Stimulated activated memory B cell treated with anti-CD40 and anti-IgM and Interleukin-4, amounts not matched to agents 10 μg/mL and 1 μg/mL and 100 μg/mL, for 72 hours (primary cell): ENCODE measurements around the gene KIAA1586.
"Not testable (repeated sequence)": the region's sequence is repeated elsewhere in the genome, so short reads cannot be mapped to it uniquely, and the experiment has no call there.

Experiments used
- ATAC-seq: fragments of 150-1000 bp; cut with Tn5 transposase; 2 replicates; pipeline ENCODE4 v1.10.0; 2021
- H3K27ac Mint-ChIP-seq: one replicate; pipeline ENCODE4 v1.8.0; 2022; ENCODE audit warnings: mild to moderate bottlenecking, mixed read lengths
- H3K27me3 Mint-ChIP-seq: one replicate; pipeline ENCODE4 v1.8.0; 2022; ENCODE audit warnings: mixed read lengths
- H3K36me3 Mint-ChIP-seq: one replicate; pipeline ENCODE4 v1.8.0; 2022; ENCODE audit warnings: mixed read lengths
- H3K4me1 Mint-ChIP-seq: one replicate; pipeline ENCODE4 v1.8.0; 2022; ENCODE audit warnings: mixed read lengths
- H3K4me3 Mint-ChIP-seq: one replicate; pipeline ENCODE4 v1.8.0; 2022; ENCODE audit warnings: mild to moderate bottlenecking, moderate library complexity, mixed read lengths
- H3K9me3 Mint-ChIP-seq: one replicate; pipeline ENCODE4 v1.8.0; 2022; ENCODE audit warnings: mixed read lengths

The KIAA1586 gene

GRCh38 chr6:57046332-57047256 lies at the start of gene KIAA1586:
Gene KIAA1586 (plus strand): TSS chr6:57046693. CDS start chr6:57046756, 63 bp downstream.
- Mint-ChIP-seq H3K4me1 (peaks cover 29% of the 10 kb centered on the region), H3K36me3 (peaks cover 27% of the 10 kb centered on the region), H3K4me3 (peak within 1 kb of the TSS; percentile 87), H3K27ac (peak within 1 kb of the TSS; percentile 82)
- peak; percentile 98 for ATAC-seq
- not testable (repeated sequence) for H3K27me3 Mint-ChIP-seq, H3K9me3 Mint-ChIP-seq

- Mint-ChIP-seq H3K4me3 (no peak overlapping the region), H3K9me3 (peaks cover 6% of the 10 kb centered on the region), H3K27me3 (peaks cover 53% of the 10 kb centered on the region), H3K36me3 (no peaks in the 10 kb centered on the region), H3K4me1 (no peaks in the 10 kb centered on the region), H3K27ac (no peak overlapping the region)
- no peak for ATAC-seq
These were observed 47.4 kb upstream of the KIAA1586 start for GRCh38 chr6:56999049-56999448.

- H3K9me3 Mint-ChIP-seq, ATAC-seq, H3K27ac Mint-ChIP-seq, H3K36me3 Mint-ChIP-seq, H3K4me1 Mint-ChIP-seq, H3K4me3 Mint-ChIP-seq: not testable (repeated sequence)
- H3K27me3 Mint-ChIP-seq: peaks cover 50% of the 10 kb centered on the region
These were observed 46.7 kb upstream of the KIAA1586 start for GRCh38 chr6:56999748-57000147.

- ATAC-seq: no peak
- no peak overlapping the region for H3K27ac Mint-ChIP-seq
- no peaks in the 10 kb centered on the region for H3K36me3 Mint-ChIP-seq
- peaks cover 4% of the 10 kb centered on the region for H3K9me3 Mint-ChIP-seq
- no peaks in the 10 kb centered on the region for H3K4me1 Mint-ChIP-seq
- no peak overlapping the region for H3K4me3 Mint-ChIP-seq
- peaks cover 35% of the 10 kb centered on the region for H3K27me3 Mint-ChIP-seq
These were observed 44.3 kb upstream of the KIAA1586 start for GRCh38 chr6:57002197-57002596.

GRCh38 chr6:57004292-57004691 lies 42.2 kb upstream of the KIAA1586 start:
- no peak overlapping the region for H3K4me3 Mint-ChIP-seq
- no peaks in the 10 kb centered on the region for H3K9me3 Mint-ChIP-seq
- H3K4me1 Mint-ChIP-seq: no peaks in the 10 kb centered on the region
- H3K36me3 Mint-ChIP-seq: no peaks in the 10 kb centered on the region
- H3K27me3 Mint-ChIP-seq: peaks cover 18% of the 10 kb centered on the region
- no peak for ATAC-seq
- H3K27ac Mint-ChIP-seq: no peak overlapping the region

GRCh38 chr6:57006101-57006500 lies 40.4 kb upstream of the KIAA1586 start:
- no peak for ATAC-seq
- no peaks in the 10 kb centered on the region for H3K9me3 Mint-ChIP-seq

GRCh38 chr6:57008069-57008468 lies 38.4 kb upstream of the KIAA1586 start:
- H3K4me3 Mint-ChIP-seq, H3K27me3 Mint-ChIP-seq, H3K27ac Mint-ChIP-seq, ATAC-seq, H3K36me3 Mint-ChIP-seq, H3K4me1 Mint-ChIP-seq, H3K9me3 Mint-ChIP-seq: not testable (repeated sequence)

More at GRCh38 chr6:57006101-57006500, 40.4 kb upstream of the KIAA1586 start:
- Mint-ChIP-seq H3K4me1 (no peaks in the 10 kb centered on the region), H3K27me3 (peaks cover 18% of the 10 kb centered on the region), H3K27ac (no peak overlapping the region), H3K36me3 (no peaks in the 10 kb centered on the region), H3K4me3 (no peak overlapping the region)

- Mint-ChIP-seq H3K27ac (no peak overlapping the region), H3K9me3 (no peaks in the 10 kb centered on the region), H3K36me3 (no peaks in the 10 kb centered on the region), H3K4me1 (no peaks in the 10 kb centered on the region), H3K4me3 (no peak overlapping the region), H3K27me3 (no peaks in the 10 kb centered on the region)
- peak; percentile 27 for ATAC-seq
These were observed 33.0 kb upstream of the KIAA1586 start for GRCh38 chr6:57013521-57013926.

GRCh38 chr6:57017069-57017468 lies 29.4 kb upstream of the KIAA1586 start:
- H3K27me3 Mint-ChIP-seq: no peaks in the 10 kb centered on the region
- H3K27ac Mint-ChIP-seq: no peak overlapping the region
- no peak overlapping the region for H3K4me3 Mint-ChIP-seq
- no peaks in the 10 kb centered on the region for H3K36me3 Mint-ChIP-seq
- H3K4me1 Mint-ChIP-seq: no peaks in the 10 kb centered on the region
- no peaks in the 10 kb centered on the region for H3K9me3 Mint-ChIP-seq
- no peak for ATAC-seq

GRCh38 chr6:57017841-57018240 lies 28.7 kb upstream of the KIAA1586 start:
- Mint-ChIP-seq H3K4me1 (no peaks in the 10 kb centered on the region), H3K27ac (no peak overlapping the region), H3K27me3 (no peaks in the 10 kb centered on the region), H3K9me3 (no peaks in the 10 kb centered on the region), H3K4me3 (no peak overlapping the region), H3K36me3 (no peaks in the 10 kb centered on the region)
- ATAC-seq: no peak

- H3K27ac Mint-ChIP-seq: no peak overlapping the region
- ATAC-seq: no peak
- H3K9me3 Mint-ChIP-seq: peaks cover 11% of the 10 kb centered on the region
- H3K36me3 Mint-ChIP-seq: peaks cover under 1% of the 10 kb centered on the region
- no peak overlapping the region for H3K4me3 Mint-ChIP-seq
- H3K27me3 Mint-ChIP-seq: no peaks in the 10 kb centered on the region
- no peaks in the 10 kb centered on the region for H3K4me1 Mint-ChIP-seq
These were observed 27.1 kb upstream of the KIAA1586 start for GRCh38 chr6:57019434-57019833.

- no peaks in the 10 kb centered on the region for H3K27me3 Mint-ChIP-seq
- H3K27ac Mint-ChIP-seq: no peak overlapping the region
- ATAC-seq: no peak
- H3K4me1 Mint-ChIP-seq: no peaks in the 10 kb centered on the region
- H3K4me3 Mint-ChIP-seq: no peak overlapping the region
- H3K36me3 Mint-ChIP-seq: peaks cover 14% of the 10 kb centered on the region
- H3K9me3 Mint-ChIP-seq: peaks cover 24% of the 10 kb centered on the region
These were observed 25.3 kb upstream of the KIAA1586 start for GRCh38 chr6:57021086-57021720.

GRCh38 chr6:57024321-57024720 lies 22.2 kb upstream of the KIAA1586 start:
- Mint-ChIP-seq H3K36me3 (peaks cover 14% of the 10 kb centered on the region), H3K4me1 (no peaks in the 10 kb centered on the region), H3K4me3 (no peak overlapping the region), H3K9me3 (peaks cover 24% of the 10 kb centered on the region), H3K27me3 (peaks cover 12% of the 10 kb centered on the region), H3K27ac (no peak overlapping the region)
- ATAC-seq: no peak

- Mint-ChIP-seq H3K27me3 (peaks cover 17% of the 10 kb centered on the region), H3K4me1 (no peaks in the 10 kb centered on the region), H3K27ac (no peak overlapping the region), H3K36me3 (peaks cover 14% of the 10 kb centered on the region), H3K9me3 (peaks cover 24% of the 10 kb centered on the region), H3K4me3 (no peak overlapping the region)
- no peak for ATAC-seq
These were observed 21.7 kb upstream of the KIAA1586 start for GRCh38 chr6:57024775-57025174.

GRCh38 chr6:57026001-57026400 lies 20.5 kb upstream of the KIAA1586 start:
- no peak for ATAC-seq
- H3K4me3 Mint-ChIP-seq: no peak overlapping the region
- peaks cover 14% of the 10 kb centered on the region for H3K36me3 Mint-ChIP-seq
- peaks cover 17% of the 10 kb centered on the region for H3K27me3 Mint-ChIP-seq
- H3K9me3 Mint-ChIP-seq: peaks cover 24% of the 10 kb centered on the region
- H3K27ac Mint-ChIP-seq: no peak overlapping the region
- no peaks in the 10 kb centered on the region for H3K4me1 Mint-ChIP-seq

GRCh38 chr6:57027301-57027700 lies 19.2 kb upstream of the KIAA1586 start:
- no peak for ATAC-seq
- no peak overlapping the region for H3K4me3 Mint-ChIP-seq
- peaks cover 24% of the 10 kb centered on the region for H3K9me3 Mint-ChIP-seq
- no peaks in the 10 kb centered on the region for H3K4me1 Mint-ChIP-seq
- H3K27me3 Mint-ChIP-seq: peaks cover 17% of the 10 kb centered on the region
- H3K27ac Mint-ChIP-seq: no peak overlapping the region
- H3K36me3 Mint-ChIP-seq: peaks cover 14% of the 10 kb centered on the region
